CD14-positive monocyte (primary cell): Measurements from ENCODE around the gene NRXN3. TPM values are rescaled to one million over a fixed set of nuclear protein-coding genes. Genes with fewer than 3 reads are reported as not detected.

Source experiments
- DNase-seq, 3 donors: peaks; one replicate each; pipeline ENCODE4 v3.0.0-alpha.2; 2011 to 2022
- H2AFZ ChIP-seq: 2 replicates; pipeline ENCODE4 v1.6.0; 2012; ENCODE audit warnings: mild to moderate bottlenecking, low read depth, low read length, inconsistent platforms; ENCODE audit not compliant: insufficient read depth, poor library complexity, severe bottlenecking
- H3K27ac ChIP-seq, 2 donors: 1 replicate in 1 of 2; 2 replicates in 1 of 2; pipeline ENCODE4 v1.5.1; 2012 to 2013; ENCODE audit warnings: low read length in 2 of 2, control low read depth in 1 of 2, inconsistent platforms in 1 of 2, low read depth in 1 of 2, mild to moderate bottlenecking in 1 of 2
- H3K27me3 ChIP-seq, 2 donors: one replicate each; pipeline versions ENCODE4 v1.6.0 to v1.6.1; 2011 to 2013; ENCODE audit warnings: low read length in 2 of 2; ENCODE audit not compliant: control insufficient read depth in 2 of 2, insufficient read depth in 2 of 2
- H3K36me3 ChIP-seq, 2 donors: replicated peaks in 1 of 2; 1 replicate in 1 of 2; 2 replicates in 1 of 2; pipeline versions ENCODE4 v1.5.1 to v1.6.1; 2012 to 2013; ENCODE audit warnings: low read length in 2 of 2, control low read depth in 1 of 2, inconsistent platforms in 1 of 2, mild to moderate bottlenecking in 1 of 2; ENCODE audit not compliant: insufficient read depth in 2 of 2, control insufficient read depth in 1 of 2
- H3K4me1 ChIP-seq, 2 donors: 1 replicate in 1 of 2; 2 replicates in 1 of 2; pipeline versions ENCODE4 v1.5.1 to v1.6.1; 2012 to 2013; ENCODE audit warnings: low read length in 2 of 2, control low read depth in 1 of 2, inconsistent platforms in 1 of 2, mild to moderate bottlenecking in 1 of 2, moderate library complexity in 1 of 2; ENCODE audit not compliant: insufficient read depth in 2 of 2, control insufficient read depth in 1 of 2
- H3K4me2 ChIP-seq: replicated peaks from 2 replicates; pipeline ENCODE3; 2012; ENCODE audit warnings: low read length, moderate library complexity, mild to moderate bottlenecking; ENCODE audit not compliant: poor library complexity, severe bottlenecking; ENCODE audit errors: extremely low read depth
- H3K4me3 ChIP-seq, 3 experiments: fragments of 200-600 bp in 1 of 3; sonication (generic) in 1 of 3; replicated peaks in 1 of 3; 1 replicate in 2 of 3; 2 replicates in 1 of 3; pipeline ENCODE4 v1.5.1; 2011 to 2013; ENCODE audit warnings: low read length in 3 of 3, mild to moderate bottlenecking in 3 of 3, control low read depth in 2 of 3, low read depth in 2 of 3, inconsistent platforms in 1 of 3, moderate library complexity in 1 of 3
- H3K79me2 ChIP-seq: 2 replicates; pipeline ENCODE4 v1.6.0; 2012; ENCODE audit warnings: mild to moderate bottlenecking, control low read depth, inconsistent platforms, low read length, moderate library complexity; ENCODE audit not compliant: insufficient read depth
- H3K9ac ChIP-seq: 2 replicates; pipeline ENCODE4 v1.6.0; 2017; ENCODE audit warnings: low read length, mild to moderate bottlenecking; ENCODE audit not compliant: insufficient read depth, poor library complexity, severe bottlenecking
- H3K9me3 ChIP-seq, 2 donors: replicated peaks in 1 of 2; 1 replicate in 1 of 2; 2 replicates in 1 of 2; pipeline versions ENCODE4 v1.5.1 to v1.6.1; 2012 to 2013; ENCODE audit warnings: low read length in 2 of 2, control low read depth in 1 of 2; ENCODE audit not compliant: control insufficient read depth in 1 of 2, insufficient read depth in 1 of 2
- H4K20me1 ChIP-seq: 2 replicates; pipeline ENCODE4 v1.6.0; 2012; ENCODE audit warnings: mild to moderate bottlenecking, low read length, control low read depth, moderate library complexity; ENCODE audit not compliant: insufficient read depth
- H3K27ac Mint-ChIP-seq, 7 donors: one replicate each; pipeline ENCODE4 v1.8.0; 2020; ENCODE audit warnings: mild to moderate bottlenecking in 7 of 7, mixed read lengths in 7 of 7, moderate library complexity in 6 of 7, inconsistent platforms in 2 of 7
- H3K27me3 Mint-ChIP-seq, 3 donors: one replicate each; pipeline ENCODE4 v1.8.0; 2021 to 2022; ENCODE audit warnings: low read depth in 3 of 3, mild to moderate bottlenecking in 3 of 3, mixed read lengths in 3 of 3, moderate library complexity in 3 of 3, inconsistent platforms in 1 of 3
- H3K36me3 Mint-ChIP-seq, 2 donors: one replicate each; pipeline ENCODE4 v1.8.0; 2020; ENCODE audit warnings: mixed read lengths in 2 of 2, inconsistent platforms in 1 of 2, mild to moderate bottlenecking in 1 of 2
- H3K4me1 Mint-ChIP-seq: one replicate; pipeline ENCODE4 v1.8.0; 2020; ENCODE audit warnings: mild to moderate bottlenecking, mixed read lengths
- H3K4me3 Mint-ChIP-seq, 2 donors: one replicate each; pipeline ENCODE4 v1.8.0; 2020; ENCODE audit warnings: mild to moderate bottlenecking in 2 of 2, mixed read lengths in 2 of 2, moderate library complexity in 1 of 2
- H3K9me3 Mint-ChIP-seq, 7 donors: one replicate each; pipeline ENCODE4 v1.8.0; 2020 to 2022; ENCODE audit warnings: mixed read lengths in 7 of 7, mild to moderate bottlenecking in 6 of 7, moderate library complexity in 6 of 7, inconsistent platforms in 2 of 7
- WGBS: methylation state at CpG from one replicate; pipeline ENCODE4 v1.1.5; 2013; ENCODE audit warnings: missing lambda C conversion rate; ENCODE audit not compliant: insufficient coverage; 5-methylcytosine and 5-hydroxymethylcytosine counted together
- intact Hi-C, 2 donors: fragments of 100-400 bp; cut with micrococcal nuclease; formaldehyde crosslinking; loops; one replicate each; pipeline versions ENCODE4 v1.15.0 to v1.15.1; 2023
- polyA plus RNA-seq, 3 donors: library from polyadenylated mRNA; depleted of rRNA in 1 of 3; unstranded in 2 of 3; stranded (reverse) in 1 of 3; fragments of 300-500 nt in 2 of 3; fragments of >200 nt in 1 of 3; fragmentation: Illumina TruSeq in 2 of 3; gene quantifications; 1 replicate in 2 of 3; 2 replicates in 1 of 3; pipeline ENCODE4 v1.2.3, GENCODE V29; 2012 to 2021
- TF ChIP-seq, protein P1 (sequence below): fragments of 200-600 bp; IDR thresholded peaks from one replicate; pipeline ENCODE4 v1.8.0; 2022; ENCODE audit warnings: antibody characterized with exemption, mild to moderate bottlenecking

NRXN3 gene
- polyA plus RNA-seq, 3 donors: not detected

GRCh38 chr14:79357307-79357706 lies 1187.1 kb downstream of the NRXN3 start:
- DNase-seq: no peak
- Histone ChIP-seq H3K9ac (no peak overlapping the region), H2AFZ (no peak overlapping the region), H3K27ac (no peak overlapping the region), H3K9me3 (no peaks in the 10 kb centered on the region), H3K4me2 (no peak overlapping the region), H4K20me1 (no peaks in the 10 kb centered on the region), H3K4me3 (no peak overlapping the region), H3K79me2 (no peaks in the 10 kb centered on the region), H3K36me3 (no peaks in the 10 kb centered on the region), H3K4me1 (no peaks in the 10 kb centered on the region), H3K27me3 (no peaks in the 10 kb centered on the region)
- TF ChIP-seq, protein P1, sequence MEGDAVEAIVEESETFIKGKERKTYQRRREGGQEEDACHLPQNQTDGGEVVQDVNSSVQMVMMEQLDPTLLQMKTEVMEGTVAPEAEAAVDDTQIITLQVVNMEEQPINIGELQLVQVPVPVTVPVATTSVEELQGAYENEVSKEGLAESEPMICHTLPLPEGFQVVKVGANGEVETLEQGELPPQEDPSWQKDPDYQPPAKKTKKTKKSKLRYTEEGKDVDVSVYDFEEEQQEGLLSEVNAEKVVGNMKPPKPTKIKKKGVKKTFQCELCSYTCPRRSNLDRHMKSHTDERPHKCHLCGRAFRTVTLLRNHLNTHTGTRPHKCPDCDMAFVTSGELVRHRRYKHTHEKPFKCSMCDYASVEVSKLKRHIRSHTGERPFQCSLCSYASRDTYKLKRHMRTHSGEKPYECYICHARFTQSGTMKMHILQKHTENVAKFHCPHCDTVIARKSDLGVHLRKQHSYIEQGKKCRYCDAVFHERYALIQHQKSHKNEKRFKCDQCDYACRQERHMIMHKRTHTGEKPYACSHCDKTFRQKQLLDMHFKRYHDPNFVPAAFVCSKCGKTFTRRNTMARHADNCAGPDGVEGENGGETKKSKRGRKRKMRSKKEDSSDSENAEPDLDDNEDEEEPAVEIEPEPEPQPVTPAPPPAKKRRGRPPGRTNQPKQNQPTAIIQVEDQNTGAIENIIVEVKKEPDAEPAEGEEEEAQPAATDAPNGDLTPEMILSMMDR: no peak
- Mint-ChIP-seq H3K4me3 (no peak overlapping the region), H3K36me3 (no peaks in the 10 kb centered on the region), H3K4me1 (no peaks in the 10 kb centered on the region), H3K9me3 (peaks cover 0 to 2% (median 0%) of the 10 kb centered on the region in 7 donors), H3K27me3 (no peaks in the 10 kb centered on the region), H3K27ac (no peak overlapping the region)
- 75% methylated on average over 2 of the region's 2 CpGs for WGBS
- intact Hi-C loops: no loop called here

- Mint-ChIP-seq H3K27me3 (peaks cover 0 to 3% (median 0%) of the 10 kb centered on the region in 3 donors), H3K9me3 (peaks cover 0 to 4% (median 1%) of the 10 kb centered on the region in 7 donors), H3K36me3 (no peaks in the 10 kb centered on the region), H3K4me3 (no peak overlapping the region), H3K27ac (no peak overlapping the region), H3K4me1 (no peaks in the 10 kb centered on the region)
- intact Hi-C loops: no loop called here
- H3K79me2 ChIP-seq: no peaks in the 10 kb centered on the region
- H3K27ac ChIP-seq: no peak overlapping the region
- no peak for DNase-seq
- TF ChIP-seq, protein P1: no peak
- H3K4me1 ChIP-seq: no peaks in the 10 kb centered on the region
- H2AFZ ChIP-seq: no peak overlapping the region
- no peaks in the 10 kb centered on the region for H3K9me3 ChIP-seq
- H3K4me2 ChIP-seq: no peak overlapping the region
- no peaks in the 10 kb centered on the region for H3K36me3 ChIP-seq
- H3K27me3 ChIP-seq: no peaks in the 10 kb centered on the region
- no peak overlapping the region for H3K9ac ChIP-seq
- no CpG with 5 or more reads among the region's 3 CpGs for WGBS
- no peaks in the 10 kb centered on the region for H4K20me1 ChIP-seq
- no peak overlapping the region for H3K4me3 ChIP-seq
Observed at GRCh38 chr14:79363291-79363690, 1193.1 kb downstream of the NRXN3 start.
